ENCODE measurements around the gene IST1. TPM values are rescaled to one million over a fixed set of nuclear protein-coding genes. Genes with fewer than 3 reads are reported as not detected.

The IST1 gene
- total RNA-seq, 1 donor from 2014 or later, result 184 TPM

GRCh38 chr16:71961066-71962039 is 66.0 kb downstream of the IST1 start:
- intact Hi-C loops (cut with micrococcal nuclease), result loop anchor here (1.0 to 5.0 kb wide), 13 partner anchors 33 to 549 kb away; partner anchors contain the start of genes DHODH, DHX38, IST1 and PHLPP2

- intact Hi-C loops (cut with micrococcal nuclease), result loop anchor here (5.0 kb wide), 1 partner anchor 171 kb away; no protein-coding TSS in a partner anchor
Measured at GRCh38 chr16:71963125-71963875, 68.0 kb downstream of the IST1 start.

GRCh38 chr16:71965223-71965622 is 69.9 kb downstream of the IST1 start:
- intact Hi-C loops (cut with micrococcal nuclease), result no loop called here

DNA sequence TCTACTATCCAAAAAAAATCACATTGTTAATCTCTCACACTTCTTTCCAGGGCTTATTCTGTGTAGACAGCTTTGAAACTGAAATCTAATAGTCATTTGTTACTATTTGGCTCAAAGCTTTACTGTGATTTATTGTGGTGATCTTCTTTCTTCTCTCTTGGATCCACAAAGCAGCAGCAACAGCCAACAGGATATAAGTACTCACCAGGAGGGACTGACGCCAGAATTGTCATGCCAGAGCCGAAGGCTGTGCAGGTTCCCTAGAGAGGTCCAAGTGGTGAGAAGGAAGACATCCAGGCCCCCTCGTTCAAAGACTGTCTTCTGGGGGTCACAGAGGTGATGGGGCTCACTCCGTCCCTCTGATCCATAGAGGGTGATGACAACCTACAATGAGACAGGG is 71.6 kb downstream of the IST1 start:
- intact Hi-C loops (cut with micrococcal nuclease), result no loop called here

DNA sequence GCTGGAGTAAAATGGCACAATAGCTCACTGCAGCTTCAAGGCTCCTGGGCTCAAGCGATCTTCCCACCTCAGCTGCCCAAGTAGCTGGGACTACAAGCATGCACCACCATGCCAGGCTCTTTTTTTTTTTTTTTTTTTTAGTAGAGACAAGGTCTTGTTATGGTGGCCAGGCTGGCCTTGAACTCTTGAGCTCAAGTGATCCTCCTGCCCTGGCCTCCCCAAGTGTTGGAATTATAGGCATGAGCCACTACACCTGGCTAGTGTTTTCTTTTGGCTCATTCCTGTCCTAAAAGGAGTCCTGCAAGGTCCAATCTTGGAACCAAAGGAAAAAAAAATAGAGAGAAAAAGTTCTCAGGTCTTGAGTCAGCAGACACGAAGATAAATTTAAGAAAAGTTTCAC is 74.0 kb downstream of the IST1 start:
- intact Hi-C loops (cut with micrococcal nuclease), result no loop called here

- intact Hi-C loops (cut with micrococcal nuclease), result no loop called here
Measured at GRCh38 chr16:71971571-71971970, 76.2 kb downstream of the IST1 start.

DNA sequence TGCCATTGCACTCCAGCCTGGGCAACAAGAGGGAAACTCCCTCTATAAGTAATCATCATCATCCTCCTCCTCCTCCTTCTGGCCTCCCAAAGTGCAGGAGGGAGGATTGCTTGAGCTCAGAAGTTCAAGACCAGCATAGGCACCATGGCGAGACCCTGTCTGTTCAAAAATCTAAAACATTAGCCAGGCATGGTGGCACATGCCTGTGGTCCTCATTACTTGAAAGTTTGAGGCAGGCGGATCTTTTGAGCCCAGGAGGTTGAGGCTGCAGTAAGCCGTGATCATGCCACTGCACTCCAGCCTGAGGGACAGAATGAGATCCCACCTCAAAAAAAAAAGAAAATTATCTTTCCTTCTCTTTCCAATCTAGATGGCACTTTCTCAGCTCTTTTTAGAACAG is 77.0 kb downstream of the IST1 start:
- intact Hi-C loops (cut with micrococcal nuclease), result no loop called here

- intact Hi-C loops (cut with micrococcal nuclease), result no loop called here
Measured at GRCh38 chr16:71973001-71973400, 77.7 kb downstream of the IST1 start.

GRCh38 chr16:71974068-71974818 is 78.9 kb downstream of the IST1 start:
- intact Hi-C loops (cut with micrococcal nuclease), result no loop called here

Other genes with a start within 250 kb of the IST1 start
- gene PHLPP2, start 170.8 kb upstream of the IST1 start, total RNA-seq, result 8.4 and 8.9 TPM in 2 replicates
- gene AP1G1, start 86.7 kb upstream of the IST1 start, total RNA-seq, result 101 TPM in 2 replicates
- 25.7 and 26.9 TPM in 2 replicates for gene ATXN1L, start 49.6 kb upstream of the IST1 start, total RNA-seq
- 4.5 and 5.4 TPM in 2 replicates for gene ZNF821, start 11.3 kb upstream of the IST1 start, total RNA-seq
- gene PKD1L3, start 104.9 kb downstream of the IST1 start, total RNA-seq, result 0.05 TPM in 1 of 2 replicates, not detected in the other
- gene DHODH, start 113.2 kb downstream of the IST1 start, total RNA-seq, result 11.2 and 11.4 TPM in 2 replicates
- gene HP, start 159.0 kb downstream of the IST1 start, total RNA-seq, result not detected in 2 replicates
- gene HPR, start 167.7 kb downstream of the IST1 start, total RNA-seq, result not detected in 2 replicates
- 14.9 and 17.6 TPM in 2 replicates for gene TXNL4B, start 198.1 kb downstream of the IST1 start, total RNA-seq
- gene DHX38, start 198.3 kb downstream of the IST1 start, total RNA-seq, result 86.9 and 87.4 TPM in 2 replicates